ENCODE results near the gene HLA-DOA.

Gene HLA-DOA

GRCh38 chr6:33008944-33009861 is at the start of gene HLA-DOA:
Gene HLA-DOA, minus strand, starts transcription at chr6:33009591.
- no peak for DNase-seq

GRCh38 chr6:33057222-33058150 is 48.1 kb upstream of the HLA-DOA start:
- DNase-seq: no peak

GRCh38 chr6:33053230-33053629 is 43.8 kb upstream of the HLA-DOA start:
- DNase-seq: no peak

- DNase-seq: no peak
Measured at GRCh38 chr6:33052627-33053026, 43.2 kb upstream of the HLA-DOA start.

- no peak for DNase-seq
Measured at GRCh38 chr6:33050014-33050810, 40.8 kb upstream of the HLA-DOA start.

GRCh38 chr6:33049323-33050013 is 40.1 kb upstream of the HLA-DOA start:
- no peak for DNase-seq

GRCh38 chr6:33040157-33040556 is 30.8 kb upstream of the HLA-DOA start:
- no peak for DNase-seq

GRCh38 chr6:33036535-33036934 is 27.1 kb upstream of the HLA-DOA start:
- DNase-seq: no peak

- DNase-seq: no peak
Measured at GRCh38 chr6:33034554-33034953, 25.2 kb upstream of the HLA-DOA start.

GRCh38 chr6:33030245-33030644 is 20.9 kb upstream of the HLA-DOA start:
- no peak for DNase-seq

GRCh38 chr6:33029328-33030184 is 20.2 kb upstream of the HLA-DOA start:
- DNase-seq: no peak

GRCh38 chr6:33028220-33028849 is 18.9 kb upstream of the HLA-DOA start:
- no peak for DNase-seq

GRCh38 chr6:33024521-33024920 is 15.1 kb upstream of the HLA-DOA start:
- no peak for DNase-seq

- DNase-seq: no peak
Measured at GRCh38 chr6:33023536-33023935, 14.1 kb upstream of the HLA-DOA start.

GRCh38 chr6:33021917-33022316 is 12.5 kb upstream of the HLA-DOA start:
- DNase-seq: no peak

GRCh38 chr6:33019372-33019771 is 10.0 kb upstream of the HLA-DOA start:
- no peak for DNase-seq

- peak; percentile 54 for DNase-seq
Measured at GRCh38 chr6:33018904-33019303, 9.5 kb upstream of the HLA-DOA start.

- DNase-seq: no peak
Measured at GRCh38 chr6:33018418-33018817, 9.0 kb upstream of the HLA-DOA start.

GRCh38 chr6:33017694-33018353 is 8.4 kb upstream of the HLA-DOA start:
- DNase-seq: no peak

GRCh38 chr6:33017018-33017417 is 7.6 kb upstream of the HLA-DOA start:
- DNase-seq: no peak

Measured in SIG-M5 (cell line).